HCT116 (cell line): Measurements from ENCODE around the gene DMXL1.

Experiments used
- CBX3 ChIP-seq: IDR thresholded peaks from 2 replicates; pipeline ENCODE4 v1.6.1; 2012; ENCODE audit warnings: low read depth
- EZH2phosphoT487 ChIP-seq: fragments of 200-600 bp; IDR thresholded peaks from 2 replicates; pipeline ENCODE4 v1.6.1; 2018; ENCODE audit warnings: antibody characterized with exemption, borderline replicate concordance
- POLR2AphosphoS5 ChIP-seq: IDR thresholded peaks from 2 replicates; pipeline ENCODE4 v1.6.1; 2011; ENCODE audit warnings: mild to moderate bottlenecking, low read depth, low read length, moderate library complexity
- SIN3A ChIP-seq: IDR thresholded peaks from 2 replicates; pipeline ENCODE4 v1.6.1; 2012; ENCODE audit warnings: low read depth
- SP1 ChIP-seq: IDR thresholded peaks from 2 replicates; pipeline ENCODE4 v1.6.1; 2012; ENCODE audit warnings: low read depth
- TF ChIP-seq, protein P1 (sequence below), 3 experiments: fragments of 200-600 bp in 1 of 3; sonication (generic) in 1 of 3; IDR thresholded peaks in 2 of 3; conservative IDR thresholded peaks in 1 of 3; 2 replicates each; pipeline ENCODE4 v1.5.1; 2012 to 2017; ENCODE audit warnings: low read depth in 2 of 3, low read length in 2 of 3, antibody characterized with exemption in 1 of 3, borderline replicate concordance in 1 of 3, control low read depth in 1 of 3, mild to moderate bottlenecking in 1 of 3, mixed read lengths in 1 of 3, mixed run types in 1 of 3, moderate library complexity in 1 of 3; ENCODE audit not compliant: insufficient read depth in 1 of 3

DNA sequence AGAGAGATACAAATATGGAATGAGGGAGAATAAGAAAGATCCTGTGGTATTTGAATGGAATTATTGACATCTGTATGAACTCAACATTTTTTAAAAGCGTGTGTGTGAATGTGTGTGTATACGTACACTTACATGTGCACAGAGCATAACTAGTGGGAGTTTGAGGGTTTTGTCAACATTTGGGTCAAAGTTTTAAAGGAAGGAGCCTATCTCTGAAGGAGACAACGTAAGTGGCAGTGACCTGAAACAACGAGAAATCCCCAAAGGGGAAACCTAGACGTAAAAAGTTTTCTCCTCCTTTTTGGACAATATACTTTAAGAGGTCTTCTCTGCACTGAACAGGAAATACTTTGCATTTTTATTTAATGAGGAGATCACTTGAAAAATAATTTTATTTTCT, 42.3 kb upstream of the DMXL1 start:
- TF ChIP-seq, protein P1, sequence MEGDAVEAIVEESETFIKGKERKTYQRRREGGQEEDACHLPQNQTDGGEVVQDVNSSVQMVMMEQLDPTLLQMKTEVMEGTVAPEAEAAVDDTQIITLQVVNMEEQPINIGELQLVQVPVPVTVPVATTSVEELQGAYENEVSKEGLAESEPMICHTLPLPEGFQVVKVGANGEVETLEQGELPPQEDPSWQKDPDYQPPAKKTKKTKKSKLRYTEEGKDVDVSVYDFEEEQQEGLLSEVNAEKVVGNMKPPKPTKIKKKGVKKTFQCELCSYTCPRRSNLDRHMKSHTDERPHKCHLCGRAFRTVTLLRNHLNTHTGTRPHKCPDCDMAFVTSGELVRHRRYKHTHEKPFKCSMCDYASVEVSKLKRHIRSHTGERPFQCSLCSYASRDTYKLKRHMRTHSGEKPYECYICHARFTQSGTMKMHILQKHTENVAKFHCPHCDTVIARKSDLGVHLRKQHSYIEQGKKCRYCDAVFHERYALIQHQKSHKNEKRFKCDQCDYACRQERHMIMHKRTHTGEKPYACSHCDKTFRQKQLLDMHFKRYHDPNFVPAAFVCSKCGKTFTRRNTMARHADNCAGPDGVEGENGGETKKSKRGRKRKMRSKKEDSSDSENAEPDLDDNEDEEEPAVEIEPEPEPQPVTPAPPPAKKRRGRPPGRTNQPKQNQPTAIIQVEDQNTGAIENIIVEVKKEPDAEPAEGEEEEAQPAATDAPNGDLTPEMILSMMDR (IDR thresholded peaks at IDR 0.05 in 2 of 3, conservative IDR thresholded peaks at IDR 0.05 in 1 of 3; ENCODE audit: borderline replicate concordance in 1 of 3, insufficient read depth in 1 of 3, low read depth in 2 of 3, low read length in 2 of 3) = no peak
- no peak for TF ChIP-seq EZH2phosphoT487
- TF ChIP-seq CBX3 = no peak
- TF ChIP-seq POLR2AphosphoS5 = no peak
- TF ChIP-seq SP1 = no peak
- TF ChIP-seq SIN3A = no peak
